HepG2 (cell line): ENCODE data around the gene TRAP1. TPM values are rescaled to one million over a fixed set of nuclear protein-coding genes. Genes with fewer than 3 reads are reported as not detected.

Source experiments
- ETV5 ChIP-seq: IDR thresholded peaks from 2 replicates; pipeline ENCODE4 v1.6.1; 2018; ENCODE audit warnings: missing biosample characterization, missing genetic modification reagents, inconsistent platforms, borderline replicate concordance
- GMEB1 ChIP-seq: sonication (generic); formaldehyde crosslinking; IDR thresholded peaks from 2 replicates; pipeline ENCODE4 v1.5.1; 2020; ENCODE audit warnings: missing genetic modification reagents, mild to moderate bottlenecking, borderline replicate concordance
- PRDM10 ChIP-seq: sonication (generic); formaldehyde crosslinking; IDR thresholded peaks from 2 replicates; pipeline ENCODE4 v1.4.0; 2020; ENCODE audit warnings: low read depth, missing genetic modification reagents
- SIN3A ChIP-seq: IDR thresholded peaks from 2 replicates; pipeline ENCODE4 v1.6.1; 2011; ENCODE audit warnings: low read depth, mild to moderate bottlenecking, control low read depth, low read length, borderline replicate concordance
- SNAPC4 ChIP-seq: sonication (generic); formaldehyde crosslinking; IDR thresholded peaks from 2 replicates; pipeline ENCODE4 v1.4.0; 2020; ENCODE audit warnings: mild to moderate bottlenecking, missing genetic modification reagents
- ZFP91 ChIP-seq: sonication (generic); formaldehyde crosslinking; IDR thresholded peaks from 2 replicates; pipeline ENCODE4 v1.9.0; 2022; ENCODE audit warnings: missing genetic modification reagents, mild to moderate bottlenecking, borderline replicate concordance
- ZNF280D ChIP-seq: sonication (generic); formaldehyde crosslinking; IDR thresholded peaks from 2 replicates; pipeline ENCODE4 v1.5.1; 2020; ENCODE audit warnings: mild to moderate bottlenecking, missing genetic modification reagents
- ZNF576 ChIP-seq: sonication (generic); formaldehyde crosslinking; IDR thresholded peaks from 2 replicates; pipeline ENCODE4 v1.4.0; 2020; ENCODE audit warnings: mild to moderate bottlenecking, missing genetic modification reagents
- ZNF766 ChIP-seq: sonication (generic); formaldehyde crosslinking; IDR thresholded peaks from 2 replicates; pipeline ENCODE4 v1.5.0; 2020; ENCODE audit warnings: missing genetic modification reagents, borderline replicate concordance
- polyA plus RNA-seq, 8 experiments: library from polyadenylated mRNA; depleted of rRNA in 3 of 8; stranded (reverse) in 7 of 8; unstranded in 1 of 8; fragments of >200 nt; fragmentation: Illumina TruSeq in 4 of 8; extraction: Trizol in 4 of 8; gene quantifications; 2 replicates each; pipeline versions ENCODE4 v1.2.1 to v1.2.3, GENCODE V29; 2011 to 2016; ENCODE audit warnings: low read depth in 4 of 8, missing spikeins in 1 of 8, mixed read lengths in 1 of 8; ENCODE audit not compliant: insufficient read depth in 1 of 8
- total RNA-seq, 5 experiments: library from RNA; depleted of rRNA; stranded (reverse); fragments of >200 nt; fragmentation: Illumina TruSeq; extraction: Trizol; gene quantifications; 2 replicates each; pipeline ENCODE4 v1.2.3, GENCODE V29; 2016; ENCODE audit warnings: low read depth in 1 of 5

The TRAP1 gene
- total and polyA plus RNA-seq, 2 of the 13 experiments (the other 11 are each of a cell fraction or from before 2014, with no cell fraction given): 127 to 240 TPM

- TF ChIP-seq SNAPC4 (CRISPR knock-in tag): 0 out of 2 replicates have a peak, but pooled peaks have one; percentile 37
- peak; percentile 80; the same call in 1 of the 2 replicates for TF ChIP-seq SIN3A
- 0 out of 2 replicates have a peak, but pooled peaks have one; percentile 16 for TF ChIP-seq PRDM10 (CRISPR knock-in tag)
- 0 out of 2 replicates have a peak, but pooled peaks have one; percentile 38 for TF ChIP-seq ZNF280D (CRISPR knock-in tag)
- TF ChIP-seq ZNF766 (CRISPR knock-in tag): peak; percentile 23; the same call in 1 of the 2 replicates
- TF ChIP-seq GMEB1 (CRISPR knock-in tag): no peak; the same call in 1 of the 2 replicates
- TF ChIP-seq ETV5 (CRISPR knock-in tag): peak; percentile 75; the same call in 1 of the 2 replicates
- 0 out of 2 replicates have a peak, but pooled peaks have one; percentile 39 for TF ChIP-seq ZNF576
- peak; percentile 75; the same call in 1 of the 2 replicates for TF ChIP-seq ZFP91 (CRISPR knock-in tag)
Observed at GRCh38 chr16:3611146-3611975, 106.0 kb downstream of the TRAP1 start, which contains the start of gene SLX4 (continued).
